ENCODE data around the gene RANBP2.

The RANBP2 gene

DNA sequence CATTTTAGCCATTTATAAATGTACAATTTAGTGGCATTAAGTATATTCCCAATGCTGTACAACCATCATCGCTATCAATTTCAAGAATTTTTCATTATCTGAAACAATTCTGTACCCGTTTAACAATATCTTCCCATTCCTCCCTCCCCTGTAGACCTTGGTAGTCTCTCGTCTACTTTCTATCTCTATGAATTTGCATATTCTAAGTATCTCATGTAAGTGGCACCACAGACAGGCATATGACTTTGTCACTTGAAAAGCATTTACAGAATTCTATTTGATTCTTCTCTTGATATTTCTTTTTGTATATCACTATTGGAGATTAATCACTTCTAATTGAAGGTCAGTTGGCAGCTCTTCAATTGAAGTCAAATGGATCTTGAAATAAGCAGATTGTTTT, 115.3 kb downstream of the RANBP2 start:
- ATAC-seq, result no peak
- TF ChIP-seq ZNF565 (CRISPR knock-in tag; conservative IDR thresholded peaks at IDR 0.05; ENCODE audit: low read depth) (no peak), ARNTL (CRISPR knock-in tag; IDR thresholded peaks at IDR 0.05; ENCODE audit: borderline replicate concordance, low read depth) (no peak), BACH2 (CRISPR knock-in tag; IDR thresholded peaks at IDR 0.05; ENCODE audit: borderline replicate concordance) (no peak), TOX (CRISPR knock-in tag; IDR thresholded peaks at IDR 0.05; ENCODE audit: borderline replicate concordance) (no peak), CSDC2 (CRISPR knock-in tag; IDR thresholded peaks at IDR 0.05) (no peak), ESRRG (CRISPR knock-in tag; IDR thresholded peaks at IDR 0.05) (no peak), RARB (CRISPR knock-in tag; IDR thresholded peaks at IDR 0.05) (no peak), ZC3H10 (CRISPR knock-in tag; IDR thresholded peaks at IDR 0.05) (no peak), PPARA (CRISPR knock-in tag; IDR thresholded peaks at IDR 0.05; ENCODE audit: borderline replicate concordance) (no peak), ZFP3 (CRISPR knock-in tag; IDR thresholded peaks at IDR 0.05) (no peak), ZFP30 (CRISPR knock-in tag; IDR thresholded peaks at IDR 0.05) (no peak), GLIS3 (CRISPR knock-in tag; IDR thresholded peaks at IDR 0.05) (no peak), TCF4 (CRISPR knock-in tag; IDR thresholded peaks at IDR 0.05; ENCODE audit: borderline replicate concordance) (no peak), ZNF70 (CRISPR knock-in tag; IDR thresholded peaks at IDR 0.05) (no peak), OSR1 (CRISPR knock-in tag; IDR thresholded peaks at IDR 0.05) (no peak), SNAI2 (CRISPR knock-in tag; IDR thresholded peaks at IDR 0.05) (no peak)
- TF ChIP-seq, protein P1, sequence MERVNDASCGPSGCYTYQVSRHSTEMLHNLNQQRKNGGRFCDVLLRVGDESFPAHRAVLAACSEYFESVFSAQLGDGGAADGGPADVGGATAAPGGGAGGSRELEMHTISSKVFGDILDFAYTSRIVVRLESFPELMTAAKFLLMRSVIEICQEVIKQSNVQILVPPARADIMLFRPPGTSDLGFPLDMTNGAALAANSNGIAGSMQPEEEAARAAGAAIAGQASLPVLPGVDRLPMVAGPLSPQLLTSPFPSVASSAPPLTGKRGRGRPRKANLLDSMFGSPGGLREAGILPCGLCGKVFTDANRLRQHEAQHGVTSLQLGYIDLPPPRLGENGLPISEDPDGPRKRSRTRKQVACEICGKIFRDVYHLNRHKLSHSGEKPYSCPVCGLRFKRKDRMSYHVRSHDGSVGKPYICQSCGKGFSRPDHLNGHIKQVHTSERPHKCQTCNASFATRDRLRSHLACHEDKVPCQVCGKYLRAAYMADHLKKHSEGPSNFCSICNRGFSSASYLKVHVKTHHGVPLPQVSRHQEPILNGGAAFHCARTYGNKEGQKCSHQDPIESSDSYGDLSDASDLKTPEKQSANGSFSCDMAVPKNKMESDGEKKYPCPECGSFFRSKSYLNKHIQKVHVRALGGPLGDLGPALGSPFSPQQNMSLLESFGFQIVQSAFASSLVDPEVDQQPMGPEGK (CRISPR knock-in tag; IDR thresholded peaks at IDR 0.05; ENCODE audit: borderline replicate concordance), result no peak
- TF ChIP-seq, protein P2, sequence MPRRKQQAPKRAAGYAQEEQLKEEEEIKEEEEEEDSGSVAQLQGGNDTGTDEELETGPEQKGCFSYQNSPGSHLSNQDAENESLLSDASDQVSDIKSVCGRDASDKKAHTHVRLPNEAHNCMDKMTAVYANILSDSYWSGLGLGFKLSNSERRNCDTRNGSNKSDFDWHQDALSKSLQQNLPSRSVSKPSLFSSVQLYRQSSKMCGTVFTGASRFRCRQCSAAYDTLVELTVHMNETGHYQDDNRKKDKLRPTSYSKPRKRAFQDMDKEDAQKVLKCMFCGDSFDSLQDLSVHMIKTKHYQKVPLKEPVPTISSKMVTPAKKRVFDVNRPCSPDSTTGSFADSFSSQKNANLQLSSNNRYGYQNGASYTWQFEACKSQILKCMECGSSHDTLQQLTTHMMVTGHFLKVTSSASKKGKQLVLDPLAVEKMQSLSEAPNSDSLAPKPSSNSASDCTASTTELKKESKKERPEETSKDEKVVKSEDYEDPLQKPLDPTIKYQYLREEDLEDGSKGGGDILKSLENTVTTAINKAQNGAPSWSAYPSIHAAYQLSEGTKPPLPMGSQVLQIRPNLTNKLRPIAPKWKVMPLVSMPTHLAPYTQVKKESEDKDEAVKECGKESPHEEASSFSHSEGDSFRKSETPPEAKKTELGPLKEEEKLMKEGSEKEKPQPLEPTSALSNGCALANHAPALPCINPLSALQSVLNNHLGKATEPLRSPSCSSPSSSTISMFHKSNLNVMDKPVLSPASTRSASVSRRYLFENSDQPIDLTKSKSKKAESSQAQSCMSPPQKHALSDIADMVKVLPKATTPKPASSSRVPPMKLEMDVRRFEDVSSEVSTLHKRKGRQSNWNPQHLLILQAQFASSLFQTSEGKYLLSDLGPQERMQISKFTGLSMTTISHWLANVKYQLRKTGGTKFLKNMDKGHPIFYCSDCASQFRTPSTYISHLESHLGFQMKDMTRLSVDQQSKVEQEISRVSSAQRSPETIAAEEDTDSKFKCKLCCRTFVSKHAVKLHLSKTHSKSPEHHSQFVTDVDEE (CRISPR knock-in tag; IDR thresholded peaks at IDR 0.05), result no peak
- TF ChIP-seq, protein P3, sequence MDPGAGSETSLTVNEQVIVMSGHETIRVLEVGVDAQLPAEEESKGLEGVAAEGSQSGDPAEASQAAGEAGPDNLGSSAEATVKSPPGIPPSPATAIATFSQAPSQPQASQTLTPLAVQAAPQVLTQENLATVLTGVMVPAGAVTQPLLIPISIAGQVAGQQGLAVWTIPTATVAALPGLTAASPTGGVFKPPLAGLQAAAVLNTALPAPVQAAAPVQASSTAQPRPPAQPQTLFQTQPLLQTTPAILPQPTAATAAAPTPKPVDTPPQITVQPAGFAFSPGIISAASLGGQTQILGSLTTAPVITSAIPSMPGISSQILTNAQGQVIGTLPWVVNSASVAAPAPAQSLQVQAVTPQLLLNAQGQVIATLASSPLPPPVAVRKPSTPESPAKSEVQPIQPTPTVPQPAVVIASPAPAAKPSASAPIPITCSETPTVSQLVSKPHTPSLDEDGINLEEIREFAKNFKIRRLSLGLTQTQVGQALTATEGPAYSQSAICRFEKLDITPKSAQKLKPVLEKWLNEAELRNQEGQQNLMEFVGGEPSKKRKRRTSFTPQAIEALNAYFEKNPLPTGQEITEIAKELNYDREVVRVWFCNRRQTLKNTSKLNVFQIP (CRISPR knock-in tag; IDR thresholded peaks at IDR 0.05; ENCODE audit: borderline replicate concordance, low read depth), result no peak

DNA sequence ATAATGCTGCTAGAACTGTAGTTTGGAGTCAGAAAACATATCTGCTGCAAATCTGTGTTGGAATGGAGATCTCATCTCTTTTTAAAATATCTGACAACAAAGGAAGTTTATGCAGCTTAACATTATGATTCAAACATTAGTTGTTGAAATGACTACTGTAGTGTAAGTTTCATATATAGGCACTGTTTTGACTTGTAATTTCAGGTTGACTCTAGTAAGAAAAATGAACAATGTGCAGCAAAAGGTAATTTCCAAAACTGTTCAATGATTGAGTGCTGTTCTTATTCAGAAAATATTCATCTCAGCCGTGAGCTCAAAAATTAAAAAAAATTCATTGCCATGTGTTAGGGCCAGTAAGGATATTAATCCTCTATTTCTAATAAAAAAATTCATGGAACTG, 115.8 kb downstream of the RANBP2 start:
- TF ChIP-seq PPARA (CRISPR knock-in tag; IDR thresholded peaks at IDR 0.05; ENCODE audit: borderline replicate concordance) (no peak), ZNF70 (CRISPR knock-in tag; IDR thresholded peaks at IDR 0.05) (no peak), ARNTL (CRISPR knock-in tag; IDR thresholded peaks at IDR 0.05; ENCODE audit: borderline replicate concordance, low read depth) (no peak)
- TF ChIP-seq, protein P2 (CRISPR knock-in tag; IDR thresholded peaks at IDR 0.05), result no peak
- ATAC-seq, result no peak

Measured in SK-N-SH treated with all-trans-retinoic acid at 6 μM for 48 hours (cell line).